GM21423 (cell line): ENCODE data around the gene SP3.
A peak's percentile ranks its signal among the peaks of the same experiment; 100 is the strongest.

ENCODE experiments used
- ATAC-seq: cut with Tn5 transposase; IDR thresholded peaks from one replicate; pipeline ENCODE4 v1.9.1; 2021; ENCODE audit warnings: mild to moderate bottlenecking, moderate library complexity; ENCODE audit not compliant: unreplicated experiment

The SP3 gene

DNA sequence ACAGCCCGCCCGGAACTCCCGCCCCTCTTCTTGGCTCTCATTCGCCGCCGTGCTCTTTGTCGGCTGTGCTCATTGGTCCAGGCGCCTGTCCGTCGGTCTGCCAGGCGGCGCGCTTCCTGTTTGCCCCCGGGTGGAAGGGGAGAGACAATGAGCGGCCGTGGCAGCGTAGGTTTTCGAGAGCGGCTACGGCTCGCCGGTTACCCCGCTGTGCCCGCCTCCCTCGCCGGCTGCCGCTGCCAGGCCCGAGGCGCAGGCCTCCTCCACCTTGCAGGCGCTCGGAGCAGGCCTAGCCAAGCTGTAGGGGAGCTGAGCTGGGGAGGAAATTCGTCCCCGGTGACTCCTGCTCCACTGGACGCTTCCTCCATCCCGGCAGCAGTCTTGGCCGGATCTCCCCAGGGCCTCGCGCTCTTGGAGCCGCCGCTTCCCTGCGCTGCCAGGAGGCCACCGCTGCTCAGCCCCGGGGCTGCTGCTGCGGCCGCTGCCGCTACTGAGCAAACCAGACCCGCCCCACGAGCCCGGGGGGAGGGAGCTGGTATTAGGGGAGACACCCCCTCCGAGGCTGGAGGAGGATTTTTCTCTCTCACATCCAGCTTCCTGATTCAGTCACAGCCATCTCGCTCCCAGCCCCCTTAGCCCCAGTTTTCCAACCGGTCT is at the start of gene SP3:
TSS of gene SP3 (minus strand) at position 2 of the 654 bp plus-strand sequence. CDS start 202 bp downstream, outside the sequence.
- peak; percentile 69 for ATAC-seq

GRCh38 chr2:174014699-174015070 is 49.5 kb upstream of the SP3 start:
- ATAC-seq: no peak

DNA sequence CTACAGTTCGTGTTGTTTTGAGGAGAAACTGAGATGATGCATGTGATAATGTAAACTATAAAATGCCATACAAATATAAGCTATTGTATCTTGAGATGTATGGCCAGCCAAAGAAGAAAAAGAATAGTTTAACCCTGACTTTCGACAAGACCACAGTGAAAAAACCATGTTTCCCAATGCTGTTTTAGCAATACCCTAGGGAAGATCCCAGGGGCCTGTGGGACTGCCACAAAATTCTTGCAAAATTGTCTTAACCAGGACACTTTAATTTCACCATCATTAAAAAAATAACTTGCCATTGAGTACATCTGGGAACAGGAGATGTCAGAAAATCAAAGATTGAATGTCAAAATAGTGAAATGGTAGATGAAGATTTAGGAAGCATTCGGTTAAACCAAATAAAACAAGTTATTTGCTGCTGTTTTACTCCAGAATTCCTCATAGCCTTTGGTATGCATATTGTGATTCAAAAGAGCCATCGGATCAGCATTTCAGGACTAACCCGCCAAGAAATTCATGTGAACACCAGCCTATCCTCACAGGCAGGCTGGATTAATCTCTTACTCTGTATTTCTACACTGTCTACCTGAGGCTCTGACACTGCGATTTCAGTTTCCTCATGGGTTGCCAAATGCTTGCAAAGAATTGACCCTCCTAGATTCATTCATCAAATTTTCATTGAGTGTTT is 49.0 kb upstream of the SP3 start:
- no peak for ATAC-seq

DNA sequence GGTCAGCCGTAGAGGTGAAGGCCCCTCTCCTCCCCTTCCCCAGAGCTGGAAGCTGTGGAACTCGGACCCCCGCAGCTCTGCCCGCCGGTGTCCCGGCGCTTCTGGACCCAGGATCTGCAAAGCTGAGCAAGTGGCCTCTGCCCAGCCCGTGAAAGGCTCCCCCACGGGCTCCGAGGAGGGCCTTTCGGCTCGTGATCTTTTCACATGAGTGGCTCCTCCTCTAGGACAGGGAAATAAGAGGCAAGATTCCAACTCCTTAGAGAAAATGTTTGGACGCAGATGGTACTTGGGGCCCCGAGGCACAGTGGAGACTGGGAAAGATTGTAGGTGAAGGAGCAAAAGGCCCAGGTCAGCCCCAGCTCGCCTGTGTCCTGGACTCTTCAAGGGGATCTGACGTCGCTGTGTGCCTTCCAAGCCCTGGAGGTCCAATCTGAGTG is 48.2 kb upstream of the SP3 start:
- no peak for ATAC-seq

DNA sequence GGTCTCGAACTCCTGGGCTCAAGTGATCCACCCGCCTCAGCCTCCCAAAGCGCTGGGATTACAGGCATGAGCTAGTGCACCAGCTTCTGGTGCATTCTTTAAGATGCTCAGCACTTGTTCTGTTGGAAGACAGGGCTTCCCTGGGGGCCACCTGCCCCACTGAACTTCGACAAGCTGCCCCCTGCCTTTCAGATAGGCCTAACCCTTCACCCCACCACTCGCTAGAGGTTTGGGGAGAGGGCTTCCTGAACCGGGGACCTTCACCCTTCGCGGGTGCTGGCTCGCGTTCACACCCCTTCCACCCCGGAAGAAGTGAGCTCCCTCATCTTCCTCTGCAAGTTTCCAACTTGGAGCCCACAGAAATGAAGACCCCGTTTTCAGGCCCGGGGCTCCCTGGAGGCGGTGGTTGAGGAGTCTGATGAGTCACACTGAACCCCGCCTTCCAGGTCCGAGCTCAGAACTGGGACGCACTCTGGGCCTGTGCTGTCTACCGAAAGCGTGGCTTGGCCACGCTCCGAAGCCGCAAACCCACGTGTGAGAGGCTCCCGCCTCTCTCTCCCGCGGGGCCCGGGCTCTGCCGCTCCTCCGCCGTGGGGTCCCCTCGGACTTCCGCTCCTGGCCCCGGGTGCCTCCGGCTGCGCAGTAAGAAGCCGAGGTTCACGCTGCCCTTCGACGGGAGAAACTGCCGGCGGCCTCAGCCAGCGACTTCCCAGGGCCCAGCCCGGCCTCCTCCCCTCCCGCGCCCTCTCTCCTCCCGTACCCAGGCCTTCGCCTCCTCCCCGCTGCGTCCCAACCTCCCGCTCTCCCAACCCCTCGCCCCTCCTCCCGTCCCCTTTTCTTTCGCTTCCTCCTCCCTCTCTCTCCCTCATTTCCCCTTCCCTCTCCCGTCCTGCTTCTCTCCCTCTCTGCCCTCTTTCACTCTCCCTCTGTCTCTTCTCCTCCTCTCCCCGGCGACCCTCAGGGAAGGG is 47.5 kb upstream of the SP3 start:
- no peak for ATAC-seq

DNA sequence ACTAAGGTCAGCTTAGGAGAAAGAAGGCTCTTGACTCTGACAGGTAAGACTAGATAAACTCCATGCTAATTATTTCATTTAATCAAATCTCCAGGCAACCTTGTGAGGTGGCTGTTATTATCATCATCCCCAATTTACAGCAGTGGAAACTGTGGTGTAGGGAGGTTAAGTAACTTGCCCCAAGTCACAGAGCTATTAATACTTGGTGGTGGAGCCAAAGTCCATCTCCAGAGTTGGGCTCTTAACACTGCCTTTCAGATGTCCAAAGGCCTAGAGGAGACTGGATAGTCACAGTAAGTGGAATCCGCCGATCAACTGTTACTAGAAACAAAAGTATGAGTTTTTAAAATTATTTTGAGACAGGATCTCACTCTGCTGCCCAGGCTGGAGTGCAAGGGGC is 46.6 kb upstream of the SP3 start:
- no peak for ATAC-seq

GRCh38 chr2:174011173-174011572 is 46.0 kb upstream of the SP3 start:
- ATAC-seq: no peak

DNA sequence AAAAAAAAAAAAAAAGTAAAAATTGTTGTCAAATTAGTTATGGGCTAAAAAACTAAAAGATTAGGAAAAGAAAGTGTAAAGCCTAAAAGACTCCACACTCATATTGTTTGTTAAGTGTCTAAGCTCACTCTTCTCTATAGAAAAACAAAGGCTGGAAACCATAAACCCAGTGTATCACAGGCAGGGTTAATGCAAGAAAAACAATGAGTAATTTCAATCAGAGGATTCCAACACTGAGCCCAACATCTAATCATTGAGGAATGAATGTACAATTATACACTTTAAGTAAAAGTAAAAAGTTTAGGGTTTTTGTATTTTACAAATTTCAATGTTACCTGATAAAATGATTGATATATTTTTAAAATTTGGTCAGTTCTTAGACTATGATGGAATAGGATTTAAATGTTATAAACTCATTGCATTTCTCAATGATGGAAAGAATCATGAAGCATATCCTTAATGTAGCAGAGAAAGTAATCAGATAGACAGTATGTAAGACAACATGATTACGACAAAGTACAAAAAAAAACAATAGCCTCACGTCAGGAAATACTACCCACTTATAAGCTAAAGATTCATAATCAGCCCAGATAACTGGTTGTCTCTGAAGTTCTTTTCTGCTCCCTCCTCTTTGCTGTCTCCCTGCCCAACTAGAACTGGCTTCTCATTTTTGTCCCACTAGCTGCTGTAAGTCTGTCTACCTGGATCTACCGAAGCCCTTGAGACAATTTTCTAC is 44.5 kb upstream of the SP3 start:
- no peak for ATAC-seq

DNA sequence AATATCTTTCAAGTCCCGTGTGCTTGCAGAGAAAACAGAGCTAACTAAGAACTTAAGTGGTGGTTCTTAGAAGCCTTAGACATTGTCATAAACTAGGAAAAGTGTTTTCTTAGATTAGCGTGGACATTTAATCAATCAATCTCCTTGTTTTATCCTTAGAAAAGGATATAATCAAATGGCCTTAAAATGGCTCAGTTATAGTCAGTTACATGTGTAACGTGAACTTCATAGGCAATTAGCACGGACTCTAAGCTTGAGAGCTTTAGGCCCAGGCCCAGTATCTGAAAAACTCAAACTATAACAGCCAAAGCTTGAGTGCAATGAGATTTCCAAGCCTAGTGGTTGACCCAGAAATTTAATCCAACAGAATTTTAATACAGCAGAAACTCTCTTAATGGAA is 43.5 kb upstream of the SP3 start:
- no peak for ATAC-seq

GRCh38 chr2:174007010-174007409 is 41.8 kb upstream of the SP3 start:
- no peak for ATAC-seq

DNA sequence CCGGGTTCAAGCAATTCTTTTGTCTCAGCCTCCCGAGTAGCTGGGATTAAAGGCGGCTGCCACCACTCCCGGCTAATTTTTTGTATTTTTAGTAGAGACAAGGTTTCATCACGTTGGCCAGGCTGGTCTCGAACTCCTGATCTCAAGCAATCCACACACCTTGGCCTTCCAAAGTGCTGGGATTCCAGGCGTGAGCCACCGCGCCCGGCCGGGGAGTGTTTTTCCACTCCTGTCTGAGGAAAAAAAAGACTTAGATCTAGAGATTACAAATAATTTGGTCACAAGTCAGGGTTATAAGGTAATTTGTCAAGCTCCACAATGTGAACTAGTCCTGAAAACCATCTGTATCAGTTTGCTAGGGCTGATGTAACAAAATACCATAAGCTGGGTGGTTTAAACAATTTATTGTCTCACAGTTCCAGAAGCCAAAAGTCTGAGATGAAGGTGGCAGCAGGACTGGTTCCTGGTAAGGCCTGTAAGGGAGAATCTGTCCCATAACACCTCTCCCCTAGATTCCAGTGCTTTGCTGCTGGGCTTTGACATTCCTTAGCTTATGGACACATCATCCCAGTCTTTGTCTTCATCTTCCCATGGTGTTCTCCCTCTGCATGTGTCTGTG is 40.7 kb upstream of the SP3 start:
- no peak for ATAC-seq

DNA sequence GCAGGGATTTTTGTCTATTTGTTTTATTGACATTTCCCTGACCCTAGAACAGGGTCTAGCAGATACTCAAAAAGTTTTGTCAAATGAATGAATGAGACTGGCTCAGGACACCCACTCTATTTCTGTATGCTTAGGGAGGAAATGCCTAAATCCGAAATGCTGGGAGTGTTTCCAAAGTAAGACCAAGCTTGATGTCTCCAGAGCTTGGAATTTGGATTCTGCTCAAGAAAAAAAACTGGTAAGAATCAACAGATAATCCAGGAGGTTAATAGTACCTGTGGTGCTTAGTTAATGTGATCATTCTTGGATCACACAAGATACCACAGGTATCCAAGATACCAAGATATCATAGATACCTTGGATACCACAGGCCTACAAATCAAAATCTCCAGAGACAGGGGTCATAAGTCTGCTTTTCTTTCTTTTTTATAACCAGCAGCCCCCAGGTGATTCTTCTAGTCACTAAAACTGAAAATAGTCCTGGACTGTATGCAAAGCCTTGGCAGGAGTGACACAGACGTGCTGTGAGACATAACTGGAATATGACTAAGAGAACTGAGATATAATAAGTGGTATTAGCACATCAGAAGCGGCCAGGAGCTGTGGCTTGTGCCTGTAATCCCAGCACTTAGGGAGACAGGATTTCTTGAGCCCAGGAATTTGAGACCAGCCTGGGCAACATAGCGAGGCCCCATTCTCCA is 39.9 kb upstream of the SP3 start:
- no peak for ATAC-seq

DNA sequence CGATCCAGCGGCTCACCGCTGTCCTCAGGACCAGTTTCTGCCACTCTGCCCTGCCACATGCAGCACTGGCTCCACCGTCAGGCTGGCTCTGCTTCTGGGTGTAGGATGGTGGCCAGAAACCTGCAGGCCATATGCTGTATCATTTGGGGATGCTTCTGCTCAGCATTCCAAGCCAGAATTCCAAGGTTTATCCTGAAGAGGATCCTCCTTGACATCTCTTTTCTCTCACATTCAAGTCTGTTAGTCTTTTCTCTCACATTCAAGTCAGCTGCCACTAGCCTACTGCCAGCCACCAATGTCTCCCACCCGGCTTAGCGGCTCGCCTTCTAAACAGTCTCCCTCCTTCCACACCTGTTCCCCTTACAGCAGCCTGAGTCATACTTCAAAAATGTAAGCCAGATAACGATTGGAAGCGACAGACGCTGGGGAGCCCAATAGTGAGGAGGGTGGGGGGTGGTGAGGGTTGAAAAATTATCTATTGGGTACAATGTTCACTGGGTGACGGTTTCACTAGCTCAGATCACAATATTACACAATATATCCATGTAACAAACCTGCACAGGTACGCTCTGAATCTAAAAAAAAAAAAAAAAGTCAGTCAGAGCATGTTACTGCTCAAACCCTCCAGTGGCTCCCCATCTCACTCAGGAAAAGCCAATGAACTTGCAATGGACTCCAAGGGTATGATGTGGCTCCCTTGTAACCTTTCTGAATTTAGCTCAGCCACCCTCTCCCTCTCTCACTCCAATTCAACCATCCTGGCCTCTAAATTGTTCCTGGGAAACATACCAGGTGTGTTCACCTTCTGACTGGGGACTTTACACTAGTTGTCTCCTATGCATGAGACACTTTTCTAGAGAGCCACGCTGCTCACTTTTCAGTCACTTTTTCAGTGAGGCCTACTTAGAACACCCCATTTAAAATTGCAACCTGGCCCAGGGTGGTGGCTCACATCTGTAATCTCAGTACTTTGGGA is 38.8 kb upstream of the SP3 start:
- no peak for ATAC-seq

GRCh38 chr2:174002679-174003078 is 37.5 kb upstream of the SP3 start:
- ATAC-seq: no peak

DNA sequence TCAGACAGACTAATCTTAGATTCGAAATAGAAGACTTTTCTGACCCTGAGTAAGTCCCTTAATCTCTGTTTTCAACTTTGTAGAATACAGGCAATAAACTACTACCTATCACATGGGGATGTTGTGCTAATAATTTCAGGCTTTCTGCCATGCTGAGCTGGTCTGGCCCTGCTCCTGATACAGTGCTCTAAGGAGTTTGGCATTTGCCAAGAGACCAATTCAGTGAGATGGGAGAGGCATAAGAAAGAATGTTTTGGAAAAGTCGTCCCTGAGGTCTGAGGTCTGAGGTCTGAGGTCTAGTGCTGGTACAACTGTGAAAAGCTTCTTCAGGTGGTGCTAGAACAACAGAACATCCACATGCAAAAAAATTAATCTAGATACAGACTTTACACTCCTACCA is 35.9 kb upstream of the SP3 start:
- no peak for ATAC-seq

GRCh38 chr2:173999724-174000123 is 34.6 kb upstream of the SP3 start:
- ATAC-seq: no peak

- no peak for ATAC-seq
Measured at GRCh38 chr2:173999272-173999671, 34.1 kb upstream of the SP3 start.

DNA sequence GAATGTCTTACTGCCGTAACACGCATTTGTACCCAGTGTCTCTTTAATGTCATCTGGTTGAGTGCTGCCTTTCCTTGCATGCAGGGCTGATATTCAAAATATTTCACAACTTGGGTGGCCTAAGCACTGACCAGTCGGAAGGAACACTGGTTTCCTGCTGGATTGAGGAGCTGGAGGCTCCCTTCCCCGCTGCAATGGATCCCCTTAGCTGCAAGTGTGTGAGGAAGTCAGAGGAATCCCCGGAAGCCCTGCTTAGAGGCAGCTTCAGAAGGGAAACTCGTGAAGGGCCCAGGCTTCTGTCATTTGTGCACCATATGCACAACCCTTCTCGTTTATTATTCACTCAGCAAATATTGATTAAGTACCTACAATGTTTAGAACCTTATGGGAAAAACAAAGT is 33.2 kb upstream of the SP3 start:
- ATAC-seq: no peak

- no peak for ATAC-seq
Measured at GRCh38 chr2:173997753-173998152, 32.6 kb upstream of the SP3 start.
